Measurements from ENCODE around the gene ERCC2. TPM values are rescaled to one million over a fixed set of nuclear protein-coding genes. Genes with fewer than 3 reads are reported as not detected.

The ERCC2 gene
- total and polyA plus RNA-seq, 2 donors: 5.0 to 14.2 TPM

- Histone ChIP-seq H3K36me3 (ENCODE audit: control insufficient read depth in 2 of 2, insufficient read depth in 2 of 2, low read length in 1 of 2) (no peaks in the 10 kb centered on the region), H3K27me3 (ENCODE audit: control insufficient read depth in 2 of 2, insufficient read depth in 1 of 2, low read length in 1 of 2) (no peaks in the 10 kb centered on the region), H3K9me3 (ENCODE audit: control insufficient read depth in 2 of 2, insufficient read depth in 1 of 2, low read length in 1 of 2) (peaks cover 0 to 4% of the 10 kb centered on the region in 2 donors), H3K4me3 (ENCODE audit: low read length in 2 of 2) (no peak overlapping the region), H3K27ac (ENCODE audit: low read depth in 1 of 2, low read length in 1 of 2) (no peak overlapping the region), H3K4me1 (ENCODE audit: control insufficient read depth in 2 of 2, insufficient read depth in 2 of 2, low read length in 2 of 2) (no peaks in the 10 kb centered on the region)
- no peak for DNase-seq (ENCODE audit: low read depth in 6 of 9, low spot score in 9 of 9)
- 36% methylated on average over 5 of the region's 5 CpGs for WGBS
Observed at GRCh38 chr19:45305421-45305820, 65.0 kb downstream of the ERCC2 start.

DNA sequence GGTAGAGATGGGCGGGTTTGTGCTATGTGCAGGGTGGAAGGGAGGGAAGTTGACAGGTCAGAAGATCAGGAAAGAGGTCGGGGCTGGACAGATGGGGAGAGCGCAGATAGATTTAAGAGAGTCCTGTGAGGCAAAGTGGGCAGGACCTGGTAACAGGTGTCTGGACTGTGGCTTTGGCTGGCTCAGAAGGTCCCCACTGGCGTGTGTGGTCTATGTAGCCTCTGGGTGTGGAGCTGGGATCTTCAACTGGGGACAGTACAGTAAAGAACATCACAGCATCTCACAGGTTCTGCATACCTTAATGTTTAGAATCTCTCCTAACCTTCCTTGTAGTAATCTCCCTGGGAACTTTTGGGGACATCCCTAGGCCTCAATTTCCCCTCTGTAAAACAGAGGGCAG lies 65.4 kb downstream of the ERCC2 start:
- peaks cover 0 to 4% of the 10 kb centered on the region in 2 donors for H3K9me3 ChIP-seq (ENCODE audit: control insufficient read depth in 2 of 2, insufficient read depth in 1 of 2, low read length in 1 of 2)
- 80% methylated on average over 4 of the region's 4 CpGs for WGBS
- no peak for DNase-seq (ENCODE audit: low read depth in 6 of 9, low spot score in 9 of 9)

GRCh38 chr19:45304141-45304926 lies 66.0 kb downstream of the ERCC2 start:
- H3K4me1 ChIP-seq (ENCODE audit: control insufficient read depth in 2 of 2, insufficient read depth in 2 of 2, low read length in 2 of 2): no peaks in the 10 kb centered on the region
- peaks cover 0 to 4% of the 10 kb centered on the region in 2 donors for H3K9me3 ChIP-seq (ENCODE audit: control insufficient read depth in 2 of 2, insufficient read depth in 1 of 2, low read length in 1 of 2)
- H3K27ac ChIP-seq (ENCODE audit: low read depth in 1 of 2, low read length in 1 of 2): no peak overlapping the region
- peaks cover 2 to 4% of the 10 kb centered on the region in 2 donors for H3K36me3 ChIP-seq (ENCODE audit: control insufficient read depth in 2 of 2, insufficient read depth in 2 of 2, low read length in 1 of 2)
- 85% methylated on average over 4 of the region's 4 CpGs for WGBS
- H3K4me3 ChIP-seq (ENCODE audit: low read length in 2 of 2): no peak overlapping the region
- no peaks in the 10 kb centered on the region for H3K27me3 ChIP-seq (ENCODE audit: control insufficient read depth in 2 of 2, insufficient read depth in 1 of 2, low read length in 1 of 2)
- DNase-seq (ENCODE audit: low read depth in 6 of 9, low spot score in 9 of 9): no peak

More for the DNA sequence above, 65.4 kb downstream of the ERCC2 start:
- H3K4me1 ChIP-seq (ENCODE audit: control insufficient read depth in 2 of 2, insufficient read depth in 2 of 2, low read length in 2 of 2): no peaks in the 10 kb centered on the region
- H3K36me3 ChIP-seq (ENCODE audit: control insufficient read depth in 2 of 2, insufficient read depth in 2 of 2, low read length in 1 of 2): no peaks in the 10 kb centered on the region
- no peak overlapping the region for H3K4me3 ChIP-seq (ENCODE audit: low read length in 2 of 2)
- no peaks in the 10 kb centered on the region for H3K27me3 ChIP-seq (ENCODE audit: control insufficient read depth in 2 of 2, insufficient read depth in 1 of 2, low read length in 1 of 2)
- no peak overlapping the region for H3K27ac ChIP-seq (ENCODE audit: low read depth in 1 of 2, low read length in 1 of 2)

DNA sequence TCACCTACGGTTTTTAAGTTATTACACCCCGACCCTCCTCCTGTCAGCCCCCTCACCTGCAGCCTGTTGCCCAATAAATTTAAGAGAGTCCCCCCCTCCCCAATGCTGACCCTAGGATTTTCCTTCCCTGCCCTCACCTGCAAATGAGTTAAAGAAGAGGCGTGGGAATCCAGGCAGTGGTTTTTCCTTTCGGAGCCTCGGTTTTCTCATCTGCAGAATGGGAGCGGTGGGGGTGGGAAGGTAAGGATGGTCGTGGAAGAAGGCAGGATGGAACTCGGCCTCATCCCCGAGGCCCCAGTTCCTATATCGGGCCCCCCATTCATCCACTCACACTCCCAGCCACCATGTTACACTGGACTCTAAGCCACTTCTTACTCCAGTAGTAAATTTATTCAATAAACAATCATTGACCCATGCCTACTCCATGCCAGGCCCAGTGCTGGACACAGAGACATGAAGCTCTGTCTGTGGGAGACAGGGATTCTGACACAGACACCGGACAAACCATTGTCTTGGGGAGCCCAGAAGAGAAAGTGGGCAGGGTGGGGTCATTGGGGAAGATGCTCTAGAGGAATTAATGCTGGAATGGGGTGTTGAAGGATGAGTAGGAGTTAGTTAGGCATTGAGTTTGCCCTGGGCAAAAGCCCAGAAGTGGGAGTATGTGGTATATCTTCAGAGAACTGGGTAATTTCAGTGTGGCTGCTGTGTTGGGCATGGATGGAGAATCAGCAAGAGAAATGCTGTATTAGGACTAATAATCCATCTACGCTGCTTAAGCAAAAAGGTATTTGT lies 66.9 kb downstream of the ERCC2 start:
- 99% methylated on average over 12 of the region's 12 CpGs for WGBS
- peaks cover 4% of the 10 kb centered on the region in 2 donors for H3K36me3 ChIP-seq (ENCODE audit: control insufficient read depth in 2 of 2, insufficient read depth in 2 of 2, low read length in 1 of 2)
- no peaks in the 10 kb centered on the region for H3K4me1 ChIP-seq (ENCODE audit: control insufficient read depth in 2 of 2, insufficient read depth in 2 of 2, low read length in 2 of 2)
- no peak for DNase-seq (ENCODE audit: low read depth in 6 of 9, low spot score in 9 of 9)
- no peaks in the 10 kb centered on the region for H3K27me3 ChIP-seq (ENCODE audit: control insufficient read depth in 2 of 2, insufficient read depth in 1 of 2, low read length in 1 of 2)
- H3K4me3 ChIP-seq (ENCODE audit: low read length in 2 of 2): no peak overlapping the region
- no peak overlapping the region for H3K27ac ChIP-seq (ENCODE audit: low read depth in 1 of 2, low read length in 1 of 2)
- H3K9me3 ChIP-seq (ENCODE audit: control insufficient read depth in 2 of 2, insufficient read depth in 1 of 2, low read length in 1 of 2): peaks cover 0 to 4% of the 10 kb centered on the region in 2 donors

DNA sequence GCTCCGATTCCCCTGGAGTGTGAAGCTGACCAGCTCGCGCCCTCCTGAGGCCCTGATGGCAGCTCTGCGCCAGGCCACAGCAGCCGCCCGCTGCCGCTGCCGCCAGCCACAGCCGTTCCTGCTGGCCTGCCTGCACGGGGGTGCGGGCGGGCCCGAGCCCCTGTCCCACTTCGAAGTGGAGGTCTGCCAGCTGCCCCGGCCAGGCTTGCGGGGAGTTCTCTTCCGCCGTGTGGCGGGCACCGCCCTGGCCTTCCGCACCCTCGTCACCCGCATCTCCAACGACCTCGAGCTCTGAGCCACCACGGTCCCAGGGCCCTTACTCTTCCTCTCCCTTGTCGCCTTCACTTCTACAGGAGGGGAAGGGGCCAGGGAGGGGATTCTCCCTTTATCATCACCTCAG lies 68.0 kb downstream of the ERCC2 start:
- Histone ChIP-seq H3K27ac (ENCODE audit: low read depth in 1 of 2, low read length in 1 of 2) (no peak overlapping the region), H3K9me3 (ENCODE audit: control insufficient read depth in 2 of 2, insufficient read depth in 1 of 2, low read length in 1 of 2) (peaks cover 0 to 3% of the 10 kb centered on the region in 2 donors), H3K4me1 (ENCODE audit: control insufficient read depth in 2 of 2, insufficient read depth in 2 of 2, low read length in 2 of 2) (no peaks in the 10 kb centered on the region), H3K36me3 (ENCODE audit: control insufficient read depth in 2 of 2, insufficient read depth in 2 of 2, low read length in 1 of 2) (peaks cover 4 to 5% of the 10 kb centered on the region in 2 donors), H3K4me3 (ENCODE audit: low read length in 2 of 2) (no peak overlapping the region), H3K27me3 (ENCODE audit: control insufficient read depth in 2 of 2, insufficient read depth in 1 of 2, low read length in 1 of 2) (no peaks in the 10 kb centered on the region)
- WGBS: 96% methylated on average over 27 of the region's 27 CpGs
- DNase-seq (ENCODE audit: low read depth in 6 of 9, low spot score in 9 of 9): no peak

Other genes starting within 250 kb of the ERCC2 start
- 0.14 TPM for gene NKPD1, start 209.6 kb downstream of the ERCC2 start, total RNA-seq
- gene NKPD1, start 209.6 kb downstream of the ERCC2 start, polyA plus RNA-seq: 0.59 TPM
- gene TRAPPC6A, start 192.3 kb downstream of the ERCC2 start, total RNA-seq: 37.9 TPM
- 61.4 TPM for gene TRAPPC6A, start 192.3 kb downstream of the ERCC2 start, polyA plus RNA-seq
- gene BLOC1S3, start 191.8 kb downstream of the ERCC2 start, total RNA-seq: 1.5 TPM
- 6.3 TPM for gene BLOC1S3, start 191.8 kb downstream of the ERCC2 start, polyA plus RNA-seq
- gene EXOC3L2, start 125.2 kb downstream of the ERCC2 start, total RNA-seq: 0.42 TPM
- 0.75 TPM for gene EXOC3L2, start 125.2 kb downstream of the ERCC2 start, polyA plus RNA-seq
- gene MARK4, start 119.3 kb downstream of the ERCC2 start, total RNA-seq: 6.0 TPM
- 9.8 TPM for gene MARK4, start 119.3 kb downstream of the ERCC2 start, polyA plus RNA-seq
- 2.3 TPM for gene CKM, start 47.7 kb downstream of the ERCC2 start, total RNA-seq
- 4.5 TPM for gene CKM, start 47.7 kb downstream of the ERCC2 start, polyA plus RNA-seq
- gene KLC3, start 29.8 kb downstream of the ERCC2 start, total RNA-seq: 2.5 TPM
- 5.5 TPM for gene KLC3, start 29.8 kb downstream of the ERCC2 start, polyA plus RNA-seq
- gene PPP1R13L, start 34.5 kb upstream of the ERCC2 start, total RNA-seq: 1.7 TPM
- 41.6 TPM for gene PPP1R13L, start 34.5 kb upstream of the ERCC2 start, polyA plus RNA-seq
- 5.8 TPM for gene POLR1G, start 36.1 kb upstream of the ERCC2 start, total RNA-seq
- 1.8 TPM for gene POLR1G, start 36.1 kb upstream of the ERCC2 start, polyA plus RNA-seq
- gene ERCC1, start 53.3 kb upstream of the ERCC2 start, total RNA-seq: 61.6 TPM
- gene ERCC1, start 53.3 kb upstream of the ERCC2 start, polyA plus RNA-seq: 42.6 TPM
- gene FOSB, start 97.4 kb upstream of the ERCC2 start, total RNA-seq: 6.1 TPM
- gene FOSB, start 97.4 kb upstream of the ERCC2 start, polyA plus RNA-seq: 7.1 TPM
- 1.6 TPM for gene RTN2, start 126.5 kb upstream of the ERCC2 start, total RNA-seq
- gene RTN2, start 126.5 kb upstream of the ERCC2 start, polyA plus RNA-seq: 5.0 TPM
- gene PPM1N, start 127.9 kb upstream of the ERCC2 start, total RNA-seq: 4.8 TPM
- 4.0 TPM for gene PPM1N, start 127.9 kb upstream of the ERCC2 start, polyA plus RNA-seq
- 61.2 TPM for gene VASP, start 136.9 kb upstream of the ERCC2 start, total RNA-seq
- gene VASP, start 136.9 kb upstream of the ERCC2 start, polyA plus RNA-seq: 138 TPM
- 3.4 TPM for gene OPA3, start 214.2 kb upstream of the ERCC2 start, total RNA-seq
- gene OPA3, start 214.2 kb upstream of the ERCC2 start, polyA plus RNA-seq: 7.4 TPM
- 0.09 TPM for gene GPR4, start 231.6 kb upstream of the ERCC2 start, total RNA-seq
- gene GPR4, start 231.6 kb upstream of the ERCC2 start, polyA plus RNA-seq: 1.3 TPM